ELF-1 (cell line): Measurements from ENCODE around the gene TEX53.

Experiments
- DNase-seq: peaks from one replicate; pipeline ENCODE4 v3.0.0-alpha.2; 2016; ENCODE audit warnings: low read depth, low spot score

TEX53 gene

GRCh38 chr9:114657705-114658104 lies at the start of gene TEX53:
TSS of gene TEX53 (minus strand) at chr9:114657805. CDS start at chr9:114657774, 31 bp downstream.
- no peak for DNase-seq

GRCh38 chr9:114706711-114707110 lies 49.1 kb upstream of the TEX53 start:
- DNase-seq: no peak

- no peak for DNase-seq
Measured at GRCh38 chr9:114701988-114702387, 44.4 kb upstream of the TEX53 start.

- DNase-seq: no peak
Measured at GRCh38 chr9:114697951-114698351, 40.3 kb upstream of the TEX53 start.

GRCh38 chr9:114696814-114697544 lies 39.4 kb upstream of the TEX53 start:
- no peak for DNase-seq

- DNase-seq: no peak
Measured at GRCh38 chr9:114695948-114696347, 38.3 kb upstream of the TEX53 start.

- no peak for DNase-seq
Measured at GRCh38 chr9:114694719-114695269, 37.2 kb upstream of the TEX53 start.

- DNase-seq: no peak
Measured at GRCh38 chr9:114694146-114694545, 36.5 kb upstream of the TEX53 start.

- no peak for DNase-seq
Measured at GRCh38 chr9:114693248-114693855, 35.7 kb upstream of the TEX53 start.

- no peak for DNase-seq
Measured at GRCh38 chr9:114691956-114692295, 34.3 kb upstream of the TEX53 start.

GRCh38 chr9:114691046-114691955 lies 33.7 kb upstream of the TEX53 start:
- DNase-seq: no peak

- DNase-seq: no peak
Measured at GRCh38 chr9:114690308-114690707, 32.7 kb upstream of the TEX53 start.

- DNase-seq: no peak
Measured at GRCh38 chr9:114689813-114690212, 32.2 kb upstream of the TEX53 start.

- no peak for DNase-seq
Measured at GRCh38 chr9:114688909-114689610, 31.5 kb upstream of the TEX53 start.

GRCh38 chr9:114688379-114688778 lies 30.8 kb upstream of the TEX53 start:
- DNase-seq: no peak

- DNase-seq: no peak
Measured at GRCh38 chr9:114687034-114687433, 29.4 kb upstream of the TEX53 start.

GRCh38 chr9:114685951-114686350 lies 28.3 kb upstream of the TEX53 start:
- DNase-seq: no peak

- no peak for DNase-seq
Measured at GRCh38 chr9:114684036-114684435, 26.4 kb upstream of the TEX53 start.

- DNase-seq: no peak
Measured at GRCh38 chr9:114682846-114683245, 25.2 kb upstream of the TEX53 start.

- peak; percentile 84 for DNase-seq
Measured at GRCh38 chr9:114681594-114682332, 24.2 kb upstream of the TEX53 start, which contains the start of gene TEX48. TSS of gene TEX48 (minus strand) at chr9:114682192. CDS start at chr9:114671723, 10,469 bp downstream.
